ENCODE measurements around the gene FAM120AOS.

Gene FAM120AOS

GRCh38 chr9:93468763-93469456 lies 15.5 kb upstream of the FAM120AOS start:
- no peak overlapping the region for H3K23ac ChIP-seq (ENCODE audit: low read length in 2 of 2)
- H3K36me3 ChIP-seq (ENCODE audit: control insufficient read depth in 1 of 2, insufficient read depth in 2 of 2, low read depth in 1 of 2, low read length in 2 of 2) = peaks cover 0 to 13% of the 10 kb centered on the region in 2 experiments
- no peak overlapping the region for H4K91ac ChIP-seq (ENCODE audit: low read length)
- H4K8ac ChIP-seq (ENCODE audit: low read length) = peak overlapping the region; percentile 29
- H2BK15ac ChIP-seq (ENCODE audit: low read depth, poor library complexity, severe bottlenecking) = no peak overlapping the region
- peak overlapping the region in 1 of 2 experiments; percentile 7 for H2BK12ac ChIP-seq (ENCODE audit: low read length in 2 of 2)
- H3K27me3 ChIP-seq (ENCODE audit: control insufficient read depth in 1 of 2, insufficient read depth in 1 of 2, low read length in 2 of 2) = no peaks in the 10 kb centered on the region
- DNase-seq = peak; percentile 58
- H3K79me1 ChIP-seq (replicated peaks; ENCODE audit: low read length, poor library complexity, severe bottlenecking) = peaks cover 3% of the 10 kb centered on the region
- no peak overlapping the region for H2BK5ac ChIP-seq (ENCODE audit: low read depth, low read length, poor library complexity, severe bottlenecking)
- H3K4me3 ChIP-seq (ENCODE audit: insufficient read depth in 1 of 2, low read depth in 1 of 2, low read length in 2 of 2) = peak overlapping the region in 1 of 2 experiments; percentile 66
- H3K9me3 ChIP-seq (ENCODE audit: control insufficient read depth, low read length) = no peaks in the 10 kb centered on the region
- H2BK120ac ChIP-seq (ENCODE audit: low read depth, low read length) = no peak overlapping the region
- WGBS = 24% methylated on average over 3 of the region's 5 CpGs
- H3K4me1 ChIP-seq (ENCODE audit: control insufficient read depth, insufficient read depth, low read depth, low read length) = peaks cover 16% of the 10 kb centered on the region
- H3K27ac ChIP-seq (ENCODE audit: low read length, poor library complexity, severe bottlenecking) = no peak overlapping the region
- peak overlapping the region in 1 of 2 experiments; percentile 5 for H3K14ac ChIP-seq (ENCODE audit: low read length in 2 of 2)
- H3K9ac ChIP-seq (ENCODE audit: low read length) = peak overlapping the region; percentile 70
- no peak overlapping the region for H2AFZ ChIP-seq (ENCODE audit: low read depth, low read length)
- no peak overlapping the region for H2AK5ac ChIP-seq (ENCODE audit: low read length, severe bottlenecking)
- H3K4me2 ChIP-seq (ENCODE audit: low read length, poor library complexity, severe bottlenecking) = no peak overlapping the region
- H3K4ac ChIP-seq (ENCODE audit: low read depth in 1 of 2, low read length in 2 of 2) = peak overlapping the region in 1 of 2 experiments; percentile 49
- peak overlapping the region in 1 of 2 experiments; percentile 71 for H3K18ac ChIP-seq (ENCODE audit: low read depth in 1 of 2, low read length in 2 of 2)

GRCh38 chr9:93467462-93467861 lies 14.1 kb upstream of the FAM120AOS start:
- H2BK15ac ChIP-seq (ENCODE audit: low read depth, poor library complexity, severe bottlenecking) = no peak overlapping the region
- no peak overlapping the region for H2BK12ac ChIP-seq (ENCODE audit: low read length in 2 of 2)
- no peak overlapping the region for H3K9ac ChIP-seq (ENCODE audit: low read length)
- peak overlapping the region; percentile 49 for H2AK5ac ChIP-seq (ENCODE audit: low read length, severe bottlenecking)
- no peak overlapping the region for H3K4me2 ChIP-seq (ENCODE audit: low read length, poor library complexity, severe bottlenecking)
- H3K4me3 ChIP-seq (ENCODE audit: insufficient read depth in 1 of 2, low read depth in 1 of 2, low read length in 2 of 2) = no peak overlapping the region
- H3K23ac ChIP-seq (ENCODE audit: low read length in 2 of 2) = no peak overlapping the region
- H2BK5ac ChIP-seq (ENCODE audit: low read depth, low read length, poor library complexity, severe bottlenecking) = no peak overlapping the region
- no peak overlapping the region for H4K91ac ChIP-seq (ENCODE audit: low read length)
- H2BK120ac ChIP-seq (ENCODE audit: low read depth, low read length) = no peak overlapping the region
- H3K4me1 ChIP-seq (ENCODE audit: control insufficient read depth, insufficient read depth, low read depth, low read length) = peaks cover 16% of the 10 kb centered on the region
- H3K14ac ChIP-seq (ENCODE audit: low read length in 2 of 2) = no peak overlapping the region
- H3K27me3 ChIP-seq (ENCODE audit: control insufficient read depth in 1 of 2, insufficient read depth in 1 of 2, low read length in 2 of 2) = no peaks in the 10 kb centered on the region
- H3K9me3 ChIP-seq (ENCODE audit: control insufficient read depth, low read length) = no peaks in the 10 kb centered on the region
- DNase-seq = no peak
- H4K8ac ChIP-seq (ENCODE audit: low read length) = no peak overlapping the region
- no peak overlapping the region for H3K27ac ChIP-seq (ENCODE audit: low read length, poor library complexity, severe bottlenecking)
- H3K79me1 ChIP-seq (replicated peaks; ENCODE audit: low read length, poor library complexity, severe bottlenecking) = peaks cover 3% of the 10 kb centered on the region
- H3K4ac ChIP-seq (ENCODE audit: low read depth in 1 of 2, low read length in 2 of 2) = no peak overlapping the region
- no peak overlapping the region for H3K18ac ChIP-seq (ENCODE audit: low read depth in 1 of 2, low read length in 2 of 2)
- H3K36me3 ChIP-seq (ENCODE audit: control insufficient read depth in 1 of 2, insufficient read depth in 2 of 2, low read depth in 1 of 2, low read length in 2 of 2) = peaks cover 0 to 10% of the 10 kb centered on the region in 2 experiments
- no peak overlapping the region for H2AFZ ChIP-seq (ENCODE audit: low read depth, low read length)
- WGBS = 99% methylated on average over 3 of the region's 3 CpGs

GRCh38 chr9:93467062-93467416 lies 13.7 kb upstream of the FAM120AOS start:
- Histone ChIP-seq H3K4me1 (ENCODE audit: control insufficient read depth, insufficient read depth, low read depth, low read length) (peaks cover 16% of the 10 kb centered on the region), H2BK15ac (ENCODE audit: low read depth, poor library complexity, severe bottlenecking) (no peak overlapping the region), H3K79me1 (replicated peaks; ENCODE audit: low read length, poor library complexity, severe bottlenecking) (peaks cover 3% of the 10 kb centered on the region), H3K4me2 (ENCODE audit: low read length, poor library complexity, severe bottlenecking) (no peak overlapping the region), H3K27me3 (ENCODE audit: control insufficient read depth in 1 of 2, insufficient read depth in 1 of 2, low read length in 2 of 2) (no peaks in the 10 kb centered on the region), H3K9me3 (ENCODE audit: control insufficient read depth, low read length) (no peaks in the 10 kb centered on the region), H3K9ac (ENCODE audit: low read length) (no peak overlapping the region), H3K14ac (ENCODE audit: low read length in 2 of 2) (no peak overlapping the region), H3K18ac (ENCODE audit: low read depth in 1 of 2, low read length in 2 of 2) (no peak overlapping the region), H2AFZ (ENCODE audit: low read depth, low read length) (no peak overlapping the region), H2BK12ac (ENCODE audit: low read length in 2 of 2) (no peak overlapping the region), H3K4me3 (ENCODE audit: insufficient read depth in 1 of 2, low read depth in 1 of 2, low read length in 2 of 2) (no peak overlapping the region), H3K27ac (ENCODE audit: low read length, poor library complexity, severe bottlenecking) (no peak overlapping the region), H2BK5ac (ENCODE audit: low read depth, low read length, poor library complexity, severe bottlenecking) (no peak overlapping the region), H2BK120ac (ENCODE audit: low read depth, low read length) (no peak overlapping the region), H3K36me3 (ENCODE audit: control insufficient read depth in 1 of 2, insufficient read depth in 2 of 2, low read depth in 1 of 2, low read length in 2 of 2) (peaks cover 0 to 5% of the 10 kb centered on the region in 2 experiments), H3K4ac (ENCODE audit: low read depth in 1 of 2, low read length in 2 of 2) (no peak overlapping the region), H3K23ac (ENCODE audit: low read length in 2 of 2) (no peak overlapping the region), H2AK5ac (ENCODE audit: low read length, severe bottlenecking) (no peak overlapping the region), H4K8ac (ENCODE audit: low read length) (no peak overlapping the region), H4K91ac (ENCODE audit: low read length) (no peak overlapping the region)
- DNase-seq = no peak
- 74% methylated on average over 3 of the region's 3 CpGs for WGBS

- 63% methylated on average over 6 of the region's 7 CpGs for WGBS
- H3K27me3 ChIP-seq (ENCODE audit: control insufficient read depth in 1 of 2, insufficient read depth in 1 of 2, low read length in 2 of 2) = no peaks in the 10 kb centered on the region
- peak overlapping the region in 1 of 2 experiments; percentile 72 for H3K23ac ChIP-seq (ENCODE audit: low read length in 2 of 2)
- H2AK5ac ChIP-seq (ENCODE audit: low read length, severe bottlenecking) = no peak overlapping the region
- no peak overlapping the region for H2BK12ac ChIP-seq (ENCODE audit: low read length in 2 of 2)
- H3K4me2 ChIP-seq (ENCODE audit: low read length, poor library complexity, severe bottlenecking) = no peak overlapping the region
- peak overlapping the region in 1 of 2 experiments; percentile 50 for H3K4ac ChIP-seq (ENCODE audit: low read depth in 1 of 2, low read length in 2 of 2)
- H2BK120ac ChIP-seq (ENCODE audit: low read depth, low read length) = no peak overlapping the region
- no peak overlapping the region for H3K9ac ChIP-seq (ENCODE audit: low read length)
- DNase-seq = no peak
- no peak overlapping the region for H2BK15ac ChIP-seq (ENCODE audit: low read depth, poor library complexity, severe bottlenecking)
- H3K14ac ChIP-seq (ENCODE audit: low read length in 2 of 2) = peak overlapping the region in 1 of 2 experiments; percentile 12
- H3K36me3 ChIP-seq (ENCODE audit: control insufficient read depth in 1 of 2, insufficient read depth in 2 of 2, low read depth in 1 of 2, low read length in 2 of 2) = peaks cover 0 to 5% of the 10 kb centered on the region in 2 experiments
- peaks cover 16% of the 10 kb centered on the region for H3K4me1 ChIP-seq (ENCODE audit: control insufficient read depth, insufficient read depth, low read depth, low read length)
- no peak overlapping the region for H2AFZ ChIP-seq (ENCODE audit: low read depth, low read length)
- H2BK5ac ChIP-seq (ENCODE audit: low read depth, low read length, poor library complexity, severe bottlenecking) = no peak overlapping the region
- no peak overlapping the region for H3K18ac ChIP-seq (ENCODE audit: low read depth in 1 of 2, low read length in 2 of 2)
- no peaks in the 10 kb centered on the region for H3K9me3 ChIP-seq (ENCODE audit: control insufficient read depth, low read length)
- no peak overlapping the region for H3K27ac ChIP-seq (ENCODE audit: low read length, poor library complexity, severe bottlenecking)
- no peak overlapping the region for H4K91ac ChIP-seq (ENCODE audit: low read length)
- no peak overlapping the region for H3K4me3 ChIP-seq (ENCODE audit: insufficient read depth in 1 of 2, low read depth in 1 of 2, low read length in 2 of 2)
- H3K79me1 ChIP-seq (replicated peaks; ENCODE audit: low read length, poor library complexity, severe bottlenecking) = peaks cover 3% of the 10 kb centered on the region
- H4K8ac ChIP-seq (ENCODE audit: low read length) = no peak overlapping the region
These were observed 13.2 kb upstream of the FAM120AOS start for GRCh38 chr9:93466416-93467061.

Data from mesenchymal stem cell (in vitro differentiated cells and primary cell).